Retina (tissue), 1 donor: Measurements from ENCODE around the gene PRPS2.
A peak's percentile ranks its signal among the peaks of the same experiment; 100 is the strongest.

Experiments
- DNase-seq: peaks from one replicate; pipeline ENCODE4 v3.0.0-alpha.2; 2016

PRPS2 gene

DNA sequence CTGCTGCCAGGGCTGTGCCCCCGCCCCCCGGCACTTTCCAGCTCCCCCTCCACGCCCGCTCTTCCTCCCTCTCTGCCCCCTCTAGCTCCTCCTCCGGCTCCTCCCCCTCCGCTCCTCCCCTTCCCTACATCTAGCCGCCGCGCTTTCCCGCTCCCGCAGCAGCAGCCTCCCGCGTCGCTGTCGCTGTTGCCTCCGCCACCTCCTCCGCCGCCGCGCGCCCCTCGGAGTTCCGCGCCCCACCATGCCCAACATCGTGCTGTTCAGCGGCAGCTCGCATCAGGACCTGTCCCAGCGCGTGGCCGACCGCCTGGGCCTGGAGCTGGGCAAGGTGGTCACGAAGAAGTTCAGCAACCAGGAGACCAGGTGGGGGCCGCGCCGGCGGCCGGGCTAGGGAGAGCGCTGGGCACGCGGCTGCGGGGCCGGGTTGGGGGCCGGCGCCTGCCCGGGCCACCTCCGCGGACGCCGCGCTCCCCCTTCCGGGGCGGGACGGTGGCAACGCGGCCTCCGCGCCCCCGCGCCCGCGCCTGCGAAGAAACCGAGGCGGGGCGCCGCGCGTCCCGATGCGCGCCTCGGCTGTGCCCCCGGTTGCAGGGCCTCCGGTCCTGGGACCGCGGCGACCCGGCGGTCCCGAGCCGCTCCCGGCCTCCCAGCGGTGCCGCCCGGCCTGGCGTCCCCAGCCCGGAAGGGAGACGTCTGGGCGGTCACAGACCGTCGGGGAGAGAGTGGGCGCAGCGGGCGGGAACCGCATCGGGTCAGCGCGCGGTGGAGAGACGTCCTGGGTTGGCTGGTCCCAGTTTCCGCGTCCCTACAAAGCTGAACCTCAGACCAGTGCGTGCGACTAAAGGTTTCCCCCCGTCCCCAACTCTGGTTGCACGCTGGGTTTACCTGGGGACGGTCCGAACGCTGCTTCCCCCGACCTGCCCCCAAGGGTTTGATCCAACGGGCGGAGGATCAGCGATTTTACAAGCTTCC, at the start of gene PRPS2:
Gene PRPS2, plus strand, starts transcription at position 156 of the 972 bp plus-strand sequence. Its CDS starts 86 bp downstream, at position 242.
- peak; percentile 72 for DNase-seq

- no peak for DNase-seq
Observed at GRCh38 chrX:12741416-12741815, 49.8 kb upstream of the PRPS2 start.

DNA sequence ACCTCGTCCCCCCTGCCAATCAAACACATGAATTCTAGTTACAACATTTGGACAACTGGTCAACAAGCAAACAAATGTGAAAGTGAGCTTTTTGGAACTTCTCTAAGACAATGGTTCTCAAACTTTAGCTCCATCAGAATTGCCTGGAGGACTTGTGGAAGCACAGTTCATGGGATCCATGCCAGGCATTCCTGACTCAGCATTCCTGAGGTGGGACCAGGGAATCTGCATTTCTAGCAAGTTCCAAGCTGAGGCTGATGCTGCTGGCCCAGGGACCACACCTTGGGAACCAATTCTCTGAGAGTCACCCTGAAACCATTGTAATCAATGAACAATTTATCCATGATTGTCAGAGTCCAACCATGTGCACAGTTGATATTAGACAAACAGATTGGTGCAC, 43.8 kb upstream of the PRPS2 start:
- DNase-seq: no peak

GRCh38 chrX:12751887-12752286, 39.3 kb upstream of the PRPS2 start:
- DNase-seq: no peak

- no peak for DNase-seq
Observed at GRCh38 chrX:12753366-12753765, 37.8 kb upstream of the PRPS2 start.

- no peak for DNase-seq
Observed at GRCh38 chrX:12758291-12758690, 32.9 kb upstream of the PRPS2 start.

- no peak for DNase-seq
Observed at GRCh38 chrX:12767856-12768255, 23.4 kb upstream of the PRPS2 start.

- DNase-seq: no peak
Observed at GRCh38 chrX:12768491-12768890, 22.7 kb upstream of the PRPS2 start.

- DNase-seq: peak; percentile 14
Observed at GRCh38 chrX:12770440-12770839, 20.8 kb upstream of the PRPS2 start.

DNA sequence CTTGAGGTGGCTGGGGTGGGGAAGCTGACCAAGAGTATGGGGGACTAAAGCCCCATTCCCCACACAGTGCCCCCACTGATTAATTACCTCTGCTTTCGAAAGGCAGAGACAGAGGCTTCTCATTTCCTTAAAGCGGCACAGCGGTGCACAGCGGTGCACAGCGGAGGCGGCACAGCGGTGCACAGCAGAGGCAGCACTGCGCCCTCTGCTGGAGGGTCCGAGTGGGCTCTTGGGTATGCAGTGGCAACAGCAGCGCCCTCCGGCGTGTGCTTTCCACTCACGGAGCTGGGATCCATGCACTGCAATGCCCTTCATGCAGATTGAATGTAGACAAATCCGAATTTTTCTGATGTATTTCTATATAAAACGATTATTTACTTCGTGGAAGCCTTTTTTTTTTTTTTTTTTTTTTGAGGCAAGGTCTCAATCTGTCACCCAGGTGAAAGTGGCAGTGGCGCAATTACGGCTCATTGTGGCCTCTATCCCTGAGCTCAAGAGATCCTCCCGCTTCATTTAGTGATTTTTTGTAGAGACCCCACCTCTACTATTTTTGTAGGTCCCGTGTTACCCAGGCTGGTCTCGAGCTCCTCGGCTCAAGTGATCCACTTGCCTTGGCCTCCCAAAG, 19.7 kb upstream of the PRPS2 start:
- DNase-seq: peak; percentile 23

DNA sequence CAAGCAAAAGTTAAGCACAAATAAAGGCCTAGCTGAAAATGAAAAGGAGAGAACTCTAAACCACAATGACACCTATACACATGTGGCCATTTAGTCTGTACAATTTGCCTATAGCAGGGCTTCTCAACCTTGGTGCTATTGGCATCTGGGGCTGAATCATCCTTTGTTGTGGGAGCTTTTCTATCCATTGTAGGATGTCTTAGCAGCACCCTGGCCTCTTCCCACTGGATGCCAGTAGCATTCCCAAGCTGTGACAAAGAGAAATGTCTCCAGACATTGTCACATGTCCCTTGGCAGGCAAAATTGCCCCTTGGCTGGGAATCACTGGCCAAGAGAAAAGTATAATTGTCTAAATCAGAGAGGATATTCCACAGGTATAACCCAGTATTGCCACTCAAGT, 13.5 kb upstream of the PRPS2 start:
- no peak for DNase-seq

DNA sequence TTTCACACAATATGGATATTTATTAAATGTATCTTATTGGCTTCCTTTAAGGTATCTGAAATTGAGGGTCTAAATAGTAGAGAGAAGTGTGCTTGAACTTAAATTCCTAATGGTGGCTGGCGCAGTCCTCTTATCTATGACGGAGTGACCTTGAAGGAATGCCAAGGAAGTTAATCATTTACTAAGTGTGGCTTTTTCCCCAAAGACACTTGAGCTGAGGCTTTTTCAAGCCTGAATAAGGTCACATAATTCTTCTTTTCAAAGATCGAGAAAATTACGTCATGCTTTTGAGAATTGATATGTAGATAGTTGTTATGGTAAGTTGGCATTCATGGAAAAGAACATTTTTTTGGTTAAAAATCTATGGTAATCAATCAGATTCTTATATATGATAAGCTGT, 11.7 kb upstream of the PRPS2 start:
- DNase-seq: no peak

DNA sequence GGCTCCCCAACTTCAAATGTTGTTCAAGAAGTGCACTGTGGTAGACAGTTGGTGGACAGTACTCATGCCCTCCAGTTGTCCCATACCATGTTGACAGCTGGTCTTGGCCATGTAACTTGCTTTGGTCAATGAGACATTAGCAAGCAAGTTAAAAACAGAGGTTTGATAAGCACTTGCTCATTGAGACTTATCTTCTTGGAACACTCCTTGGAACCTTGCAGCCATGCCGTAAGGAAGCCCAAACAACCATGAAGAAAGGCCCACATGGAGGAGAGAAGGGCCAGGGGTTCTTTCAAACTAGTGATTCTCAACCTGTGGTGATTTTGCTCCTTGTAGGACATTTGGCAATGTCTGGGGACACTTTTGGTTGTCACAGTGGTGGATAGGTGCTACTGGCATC, 2.6 kb upstream of the PRPS2 start:
- DNase-seq: no peak

- no peak for DNase-seq
Observed at GRCh38 chrX:12789976-12790375, 1.2 kb upstream of the PRPS2 start.

- no peak for DNase-seq
Observed at GRCh38 chrX:12790885-12791256, 341 bp upstream of the PRPS2 start.

GRCh38 chrX:12792711-12793110, 1.5 kb downstream of the PRPS2 start:
- no peak for DNase-seq

DNA sequence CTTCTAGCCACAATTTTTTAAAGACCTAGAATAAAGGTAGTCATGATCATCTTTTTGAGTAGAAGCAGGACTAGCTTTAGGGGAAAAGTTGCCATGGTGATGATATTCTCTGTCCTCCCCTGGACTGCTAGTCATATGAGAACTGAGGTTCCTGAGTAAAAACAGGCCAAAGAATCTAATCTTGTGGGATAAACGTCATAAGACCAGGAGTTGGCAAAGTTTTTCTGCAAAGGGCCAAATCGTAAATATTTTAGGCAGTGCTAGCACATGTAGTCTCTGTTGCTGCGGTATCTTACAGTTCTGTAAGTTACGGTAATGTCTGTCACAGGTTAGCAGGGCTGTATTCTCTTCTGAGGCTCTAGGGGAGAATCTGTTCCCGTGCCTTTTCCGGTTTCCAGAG, 3.4 kb downstream of the PRPS2 start:
- DNase-seq: no peak

GRCh38 chrX:12798601-12799000, 7.4 kb downstream of the PRPS2 start:
- DNase-seq: no peak

GRCh38 chrX:12799118-12799517, 7.9 kb downstream of the PRPS2 start:
- DNase-seq: no peak

DNA sequence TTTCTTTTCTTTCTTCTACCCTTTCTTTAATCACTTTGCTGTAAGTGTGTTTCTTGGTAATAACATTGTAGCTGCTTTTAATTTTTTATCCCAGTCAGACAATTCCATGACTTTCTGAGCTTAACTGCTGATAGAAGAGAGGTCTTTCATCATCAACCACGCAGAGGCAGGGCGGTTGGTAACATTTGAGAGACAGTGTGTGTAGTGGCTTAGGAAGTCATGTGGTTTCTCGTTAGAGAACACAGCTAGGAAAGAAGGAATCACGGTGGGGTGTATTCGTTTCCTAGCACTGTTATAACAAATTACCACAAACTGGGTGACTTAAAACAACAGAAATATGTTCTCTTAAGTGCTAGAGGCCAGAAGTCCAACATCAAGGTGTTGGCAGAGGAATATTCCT, 11.5 kb downstream of the PRPS2 start:
- no peak for DNase-seq

- DNase-seq: no peak
Observed at GRCh38 chrX:12804655-12805054, 13.4 kb downstream of the PRPS2 start.

GRCh38 chrX:12805333-12805732, 14.1 kb downstream of the PRPS2 start:
- no peak for DNase-seq

GRCh38 chrX:12811658-12812057, 20.4 kb downstream of the PRPS2 start:
- DNase-seq: no peak

DNA sequence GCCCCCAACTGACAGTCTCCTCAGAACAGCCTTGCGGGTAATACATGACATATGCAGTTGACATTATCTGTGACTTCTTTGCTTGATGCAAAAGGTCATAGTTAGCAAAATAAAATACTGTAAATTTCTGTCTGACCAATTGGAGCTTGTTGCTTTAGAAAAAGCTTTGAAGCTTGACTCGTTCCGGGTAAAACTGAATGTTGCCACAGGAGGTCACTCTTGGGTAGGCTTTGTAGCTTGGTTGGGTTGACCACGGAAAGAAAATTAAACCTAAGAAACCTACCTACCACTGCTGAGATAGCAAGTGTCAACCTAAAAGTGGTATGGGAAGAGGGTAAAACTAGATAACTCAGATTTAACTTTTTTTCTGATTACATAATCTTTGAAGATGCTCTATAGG, 23.2 kb downstream of the PRPS2 start:
- peak; percentile 12 for DNase-seq
